ENCODE measurements around the gene PASK. TPM values are rescaled to one million over a fixed set of nuclear protein-coding genes. Genes with fewer than 3 reads are reported as not detected.

The PASK gene
- total RNA-seq, 1 experiment from 2014 or later: 80.9 TPM

- Mint-ChIP-seq H3K27me3 (ENCODE audit: low read depth) (no peaks in the 10 kb centered on the region), H3K4me1 (no peaks in the 10 kb centered on the region), H3K9me3 (peaks cover 3% of the 10 kb centered on the region; the same call in 1 of the 2 replicates), H3K36me3 (peaks cover 36% of the 10 kb centered on the region), H3K4me3 (no peak overlapping the region), H3K27ac (no peak overlapping the region)
- ChIA-PET POLR2A (no interaction called here), CTCF (interaction anchor here (1.0 kb wide), 1 partner anchor 15 kb away, joined by 4 read pairs; the partner anchor contains the start of gene PASK)
- TF ChIP-seq AFF4 (CRISPR knock-in tag; IDR thresholded peaks at IDR 0.05; ENCODE audit: borderline replicate concordance) (no peak), ZNF671 (CRISPR knock-in tag; IDR thresholded peaks at IDR 0.05) (no peak), MYBL2 (CRISPR knock-in tag; IDR thresholded peaks at IDR 0.05) (no peak), SP1 (CRISPR knock-in tag; conservative IDR thresholded peaks at IDR 0.05) (no peak), RELA (CRISPR knock-in tag; IDR thresholded peaks at IDR 0.05; ENCODE audit: borderline replicate concordance) (no peak), HMGA2 (CRISPR knock-in tag; IDR thresholded peaks at IDR 0.05) (no peak), TEAD4 (CRISPR knock-in tag; IDR thresholded peaks at IDR 0.05) (no peak), KAT7 (CRISPR knock-in tag; IDR thresholded peaks at IDR 0.05; ENCODE audit: borderline replicate concordance) (no peak), ERG (CRISPR knock-in tag; IDR thresholded peaks at IDR 0.05) (no peak), ZNF416 (CRISPR knock-in tag; IDR thresholded peaks at IDR 0.05) (no peak), ZNF425 (CRISPR knock-in tag; conservative IDR thresholded peaks at IDR 0.05) (no peak), AR (CRISPR knock-in tag; IDR thresholded peaks at IDR 0.05) (no peak), TCF7 (CRISPR knock-in tag; IDR thresholded peaks at IDR 0.05; ENCODE audit: low read depth) (no peak), FOXP4 (CRISPR knock-in tag; IDR thresholded peaks at IDR 0.05) (no peak), USF2 (CRISPR knock-in tag; IDR thresholded peaks at IDR 0.05) (no peak)
- no peak for ATAC-seq
- DNase-seq (ENCODE audit: low spot score): no peak
Observed at GRCh38 chr2:241134711-241135110, 14.6 kb downstream of the PASK start.
